GM23338 (cell line): ENCODE measurements around the gene GPR35. TPM values are rescaled to one million over a fixed set of nuclear protein-coding genes. Genes with fewer than 3 reads are reported as not detected.

Experiments used
- ATAC-seq: fragments of 200-7000 bp; cut with Tn5 transposase; 3 replicates; pipeline ENCODE4 v1.9.1; 2020
- DNase-seq: peaks from one replicate; pipeline ENCODE4 v3.0.0-alpha.2; 2015; ENCODE audit warnings: low spot score
- H2AFZ ChIP-seq: fragments of 200-600 bp; sonication (generic); 2 replicates; pipeline ENCODE4 v1.8.0; 2016; ENCODE audit warnings: antibody characterized with exemption, mild to moderate bottlenecking, moderate library complexity
- H3F3A ChIP-seq: fragments of 200-600 bp; sonication (generic); replicated peaks from 2 replicates; pipeline ENCODE4 v1.8.0; 2017; ENCODE audit warnings: antibody characterized with exemption, mixed run types, low read depth
- H3K27ac ChIP-seq: fragments of 200-600 bp; sonication (generic); 2 replicates; pipeline ENCODE4 v1.6.1; 2016; ENCODE audit warnings: low read depth
- H3K27me3 ChIP-seq: fragments of 200-600 bp; sonication (generic); 2 replicates; pipeline ENCODE4 v1.8.0; 2016; ENCODE audit warnings: mild to moderate bottlenecking, mixed run types, moderate library complexity; ENCODE audit not compliant: insufficient read depth
- H3K36me3 ChIP-seq: fragments of 200-600 bp; sonication (generic); 2 replicates; pipeline ENCODE4 v1.8.0; 2016; ENCODE audit warnings: mild to moderate bottlenecking; ENCODE audit not compliant: insufficient read depth
- H3K4me1 ChIP-seq: fragments of 200-600 bp; sonication (generic); 2 replicates; pipeline ENCODE4 v1.8.0; 2016; ENCODE audit warnings: mild to moderate bottlenecking, moderate library complexity; ENCODE audit not compliant: insufficient read depth
- H3K4me2 ChIP-seq: fragments of 200-600 bp; sonication (generic); 2 replicates; pipeline ENCODE4 v1.7.1; 2017; ENCODE audit warnings: mixed run types
- H3K4me3 ChIP-seq: fragments of 200-600 bp; sonication (generic); 2 replicates; pipeline ENCODE4 v1.6.1; 2016; ENCODE audit warnings: mixed run types
- H3K79me2 ChIP-seq: fragments of 200-600 bp; sonication (generic); replicated peaks from 2 replicates; pipeline ENCODE4 v1.8.0; 2017; ENCODE audit warnings: mild to moderate bottlenecking; ENCODE audit not compliant: insufficient read depth
- H3K9me2 ChIP-seq: fragments of 200-600 bp; sonication (generic); 2 replicates; pipeline ENCODE4 v1.8.0; 2017; ENCODE audit not compliant: insufficient read depth
- H4K20me1 ChIP-seq: fragments of 200-600 bp; sonication (generic); replicated peaks from 2 replicates; pipeline ENCODE4 v1.8.0; 2017; ENCODE audit warnings: mild to moderate bottlenecking; ENCODE audit not compliant: insufficient read depth
- H3K27ac Mint-ChIP-seq: 2 replicates; pipeline ENCODE4 v1.8.0; 2020; ENCODE audit warnings: inconsistent platforms, mild to moderate bottlenecking, moderate library complexity, mixed read lengths
- H3K27me3 Mint-ChIP-seq: 3 replicates; pipeline ENCODE4 v1.8.0; 2022; ENCODE audit warnings: low read depth, mild to moderate bottlenecking, moderate library complexity, mixed read lengths, inconsistent platforms; ENCODE audit not compliant: insufficient read depth, poor library complexity
- H3K36me3 Mint-ChIP-seq: 3 replicates; pipeline ENCODE4 v1.8.0; 2021; ENCODE audit warnings: low read depth, mild to moderate bottlenecking, inconsistent platforms, moderate library complexity, mixed read lengths
- H3K4me1 Mint-ChIP-seq: 3 replicates; pipeline ENCODE4 v1.8.0; 2020; ENCODE audit warnings: mild to moderate bottlenecking, inconsistent platforms, mixed read lengths
- H3K4me3 Mint-ChIP-seq: 3 replicates; pipeline ENCODE4 v1.8.0; 2021; ENCODE audit warnings: moderate library complexity, mild to moderate bottlenecking, inconsistent platforms, mixed read lengths
- H3K9me3 Mint-ChIP-seq: 3 replicates; pipeline ENCODE4 v1.8.0; 2020; ENCODE audit warnings: moderate library complexity, mild to moderate bottlenecking, inconsistent platforms, mixed read lengths
- CREB1 ChIP-seq: fragments of 250-450 bp; sonication (Bioruptor Pico); IDR thresholded peaks from 2 replicates; pipeline ENCODE4 v1.5.0; 2020; ENCODE audit warnings: low read depth, mild to moderate bottlenecking, moderate library complexity
- CTCF ChIP-seq, 2 experiments: fragments of 200-600 bp in 1 of 2; sonication (generic) in 1 of 2; conservative IDR thresholded peaks; 2 replicates each; pipeline versions ENCODE4 v1.5.1 to v1.6.1; 2016 to 2017; ENCODE audit warnings: antibody characterized with exemption in 2 of 2, low read depth in 2 of 2, mild to moderate bottlenecking in 2 of 2, moderate library complexity in 1 of 2
- EZH2 ChIP-seq: fragments of 200-600 bp; sonication (generic); IDR thresholded peaks from one replicate; pipeline ENCODE4 v1.8.0; 2017; ENCODE audit warnings: antibody characterized with exemption, mild to moderate bottlenecking, low read depth; ENCODE audit not compliant: unreplicated experiment
- EZH2phosphoT487 ChIP-seq: fragments of 200-600 bp; sonication (generic); IDR thresholded peaks from one replicate; pipeline ENCODE4 v1.8.1; 2018; ENCODE audit warnings: antibody characterized with exemption; ENCODE audit not compliant: unreplicated experiment
- JUNB ChIP-seq: IDR thresholded peaks from one replicate; pipeline ENCODE4 v1.6.1; 2016; ENCODE audit warnings: antibody characterized with exemption; ENCODE audit not compliant: unreplicated experiment
- POLR2AphosphoS5 ChIP-seq: IDR thresholded peaks from 2 replicates; pipeline ENCODE4 v1.6.1; 2016; ENCODE audit warnings: antibody characterized with exemption, low read depth
- STAT1 ChIP-seq: IDR thresholded peaks from one replicate; pipeline ENCODE4 v1.6.1; 2016; ENCODE audit warnings: antibody characterized with exemption; ENCODE audit not compliant: unreplicated experiment
- ZNF114 ChIP-seq: fragments of 250-450 bp; sonication (Bioruptor Pico); IDR thresholded peaks from 2 replicates; pipeline ENCODE4 v1.5.0; 2020; ENCODE audit warnings: mild to moderate bottlenecking, moderate library complexity
- polyA plus RNA-seq: library from polyadenylated mRNA; unstranded; fragments of >200 nt; fragmentation: Nextera tagmentation; extraction: Ambion mirVana; gene quantifications from 2 replicates; pipeline ENCODE4 v1.2.1, GENCODE V29; 2016
- total RNA-seq: library from RNA; depleted of rRNA; stranded (reverse); fragments of >200 nt; shearing (Covaris generic); gene quantifications from 2 replicates; pipeline ENCODE4 v1.2.3, GENCODE V29; 2014
- TF ChIP-seq, protein P1 (sequence below): IDR thresholded peaks from one replicate; pipeline ENCODE4 v1.6.1; 2018; ENCODE audit warnings: antibody characterized with exemption; ENCODE audit not compliant: unreplicated experiment
- TF ChIP-seq, protein P2 (sequence below): IDR thresholded peaks from 2 replicates; pipeline ENCODE4 v1.6.1; 2016; ENCODE audit warnings: antibody characterized with exemption

Gene GPR35
- total and polyA plus RNA-seq, 2 experiments from 2014 or later, result not detected

- H3K9me2 ChIP-seq, result no peaks in the 10 kb centered on the region
- TF ChIP-seq, protein P1, sequence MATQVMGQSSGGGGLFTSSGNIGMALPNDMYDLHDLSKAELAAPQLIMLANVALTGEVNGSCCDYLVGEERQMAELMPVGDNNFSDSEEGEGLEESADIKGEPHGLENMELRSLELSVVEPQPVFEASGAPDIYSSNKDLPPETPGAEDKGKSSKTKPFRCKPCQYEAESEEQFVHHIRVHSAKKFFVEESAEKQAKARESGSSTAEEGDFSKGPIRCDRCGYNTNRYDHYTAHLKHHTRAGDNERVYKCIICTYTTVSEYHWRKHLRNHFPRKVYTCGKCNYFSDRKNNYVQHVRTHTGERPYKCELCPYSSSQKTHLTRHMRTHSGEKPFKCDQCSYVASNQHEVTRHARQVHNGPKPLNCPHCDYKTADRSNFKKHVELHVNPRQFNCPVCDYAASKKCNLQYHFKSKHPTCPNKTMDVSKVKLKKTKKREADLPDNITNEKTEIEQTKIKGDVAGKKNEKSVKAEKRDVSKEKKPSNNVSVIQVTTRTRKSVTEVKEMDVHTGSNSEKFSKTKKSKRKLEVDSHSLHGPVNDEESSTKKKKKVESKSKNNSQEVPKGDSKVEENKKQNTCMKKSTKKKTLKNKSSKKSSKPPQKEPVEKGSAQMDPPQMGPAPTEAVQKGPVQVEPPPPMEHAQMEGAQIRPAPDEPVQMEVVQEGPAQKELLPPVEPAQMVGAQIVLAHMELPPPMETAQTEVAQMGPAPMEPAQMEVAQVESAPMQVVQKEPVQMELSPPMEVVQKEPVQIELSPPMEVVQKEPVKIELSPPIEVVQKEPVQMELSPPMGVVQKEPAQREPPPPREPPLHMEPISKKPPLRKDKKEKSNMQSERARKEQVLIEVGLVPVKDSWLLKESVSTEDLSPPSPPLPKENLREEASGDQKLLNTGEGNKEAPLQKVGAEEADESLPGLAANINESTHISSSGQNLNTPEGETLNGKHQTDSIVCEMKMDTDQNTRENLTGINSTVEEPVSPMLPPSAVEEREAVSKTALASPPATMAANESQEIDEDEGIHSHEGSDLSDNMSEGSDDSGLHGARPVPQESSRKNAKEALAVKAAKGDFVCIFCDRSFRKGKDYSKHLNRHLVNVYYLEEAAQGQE, result no peak
- TF ChIP-seq EZH2, result no peak
- no peak for TF ChIP-seq CREB1 (CRISPR knock-in tag)
- no peak for TF ChIP-seq JUNB
- no peak for TF ChIP-seq CTCF (conservative IDR thresholded peaks at IDR 0.05; ENCODE audit: low read depth in 2 of 2)
- TF ChIP-seq STAT1, result no peak
- TF ChIP-seq ZNF114 (CRISPR knock-in tag), result no peak
- TF ChIP-seq POLR2AphosphoS5, result no peak
- TF ChIP-seq, protein P2, sequence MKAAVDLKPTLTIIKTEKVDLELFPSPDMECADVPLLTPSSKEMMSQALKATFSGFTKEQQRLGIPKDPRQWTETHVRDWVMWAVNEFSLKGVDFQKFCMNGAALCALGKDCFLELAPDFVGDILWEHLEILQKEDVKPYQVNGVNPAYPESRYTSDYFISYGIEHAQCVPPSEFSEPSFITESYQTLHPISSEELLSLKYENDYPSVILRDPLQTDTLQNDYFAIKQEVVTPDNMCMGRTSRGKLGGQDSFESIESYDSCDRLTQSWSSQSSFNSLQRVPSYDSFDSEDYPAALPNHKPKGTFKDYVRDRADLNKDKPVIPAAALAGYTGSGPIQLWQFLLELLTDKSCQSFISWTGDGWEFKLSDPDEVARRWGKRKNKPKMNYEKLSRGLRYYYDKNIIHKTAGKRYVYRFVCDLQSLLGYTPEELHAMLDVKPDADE, result no peak
- no peak for TF ChIP-seq EZH2phosphoT487
- no peaks in the 10 kb centered on the region for H4K20me1 ChIP-seq
- no peaks in the 10 kb centered on the region for H3K36me3 ChIP-seq
- Mint-ChIP-seq H3K9me3 (no peaks in the 10 kb centered on the region), H3K4me1 (peaks cover 10% of the 10 kb centered on the region), H3K27ac (no peak overlapping the region), H3K4me3 (no peak overlapping the region), H3K36me3 (no peaks in the 10 kb centered on the region), H3K27me3 (peaks cover 16% of the 10 kb centered on the region)
- H3K27me3 ChIP-seq, result no peaks in the 10 kb centered on the region
- no peak overlapping the region for H3K27ac ChIP-seq
- H3F3A ChIP-seq, result no peaks in the 10 kb centered on the region
- no peak overlapping the region for H2AFZ ChIP-seq
- no peaks in the 10 kb centered on the region for H3K4me1 ChIP-seq
- ATAC-seq (no peak), DNase-seq (no peak)
- H3K4me2 ChIP-seq, result no peak overlapping the region
- no peaks in the 10 kb centered on the region for H3K79me2 ChIP-seq
- no peak overlapping the region for H3K4me3 ChIP-seq
Measured at GRCh38 chr2:240647503-240648154, 22.3 kb downstream of the GPR35 start.
